Endothelial cell of hepatic sinusoid (primary cell): ENCODE measurements around the gene HS6ST3.

Experiments used
- in situ Hi-C: cut with HindIII; loops from 2 replicates; pipeline ENCODE4 v1.10.0; 2017; ENCODE audit warnings: low sequenced_read_pairs

Gene HS6ST3

GRCh38 chr13:96816261-96816660 lies 726.4 kb downstream of the HS6ST3 start:
- in situ Hi-C loops: no loop called here

- in situ Hi-C loops: no loop called here
These were observed 727.0 kb downstream of the HS6ST3 start for GRCh38 chr13:96816874-96817273.

DNA sequence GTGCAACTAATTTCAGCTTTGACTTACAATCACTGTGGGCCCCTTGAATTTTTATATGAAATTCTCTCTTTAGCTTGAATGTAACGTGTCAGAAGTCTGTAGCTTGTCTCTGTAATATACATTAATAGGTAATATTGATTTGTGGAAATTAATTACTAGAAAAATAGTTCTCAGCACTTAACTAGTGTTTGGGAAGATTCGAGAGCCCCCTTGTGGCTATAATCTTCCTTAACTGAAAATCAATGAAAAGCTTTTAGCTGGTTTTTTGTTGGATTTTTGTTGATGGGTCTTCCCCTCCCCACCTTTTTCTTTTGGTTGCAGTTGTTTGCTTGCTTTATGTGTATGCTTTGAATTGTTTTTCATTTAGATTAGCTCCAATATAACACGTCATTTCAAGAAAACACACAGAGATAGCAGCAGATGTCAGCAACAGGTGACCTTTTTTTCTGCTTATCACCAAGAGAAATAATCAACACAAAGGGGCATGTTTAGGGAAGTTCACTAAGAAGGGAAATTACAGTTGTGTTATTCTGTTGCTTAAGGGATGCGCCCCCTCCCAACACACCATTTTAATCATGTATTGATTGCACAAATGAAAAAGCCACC lies 727.5 kb downstream of the HS6ST3 start:
- in situ Hi-C loops: no loop called here

DNA sequence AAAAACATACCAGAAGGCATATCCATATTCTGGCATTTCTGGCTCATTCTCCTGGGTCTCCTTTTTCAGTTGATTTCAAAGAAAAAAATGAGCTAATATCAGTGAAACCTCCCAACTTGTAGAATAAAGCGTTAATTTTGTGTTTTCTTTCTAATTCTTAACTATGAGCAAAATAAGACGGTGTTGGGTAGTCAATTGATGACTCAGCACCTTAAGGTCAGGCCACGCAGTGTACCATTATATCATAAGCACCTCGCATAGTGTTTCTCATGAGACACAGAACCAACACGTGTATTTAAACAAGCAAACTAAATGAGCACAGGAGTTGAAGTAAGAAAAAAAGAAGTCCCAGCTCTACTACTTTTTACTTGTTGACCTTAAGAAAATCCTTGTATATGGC lies 729.5 kb downstream of the HS6ST3 start:
- in situ Hi-C loops: no loop called here

DNA sequence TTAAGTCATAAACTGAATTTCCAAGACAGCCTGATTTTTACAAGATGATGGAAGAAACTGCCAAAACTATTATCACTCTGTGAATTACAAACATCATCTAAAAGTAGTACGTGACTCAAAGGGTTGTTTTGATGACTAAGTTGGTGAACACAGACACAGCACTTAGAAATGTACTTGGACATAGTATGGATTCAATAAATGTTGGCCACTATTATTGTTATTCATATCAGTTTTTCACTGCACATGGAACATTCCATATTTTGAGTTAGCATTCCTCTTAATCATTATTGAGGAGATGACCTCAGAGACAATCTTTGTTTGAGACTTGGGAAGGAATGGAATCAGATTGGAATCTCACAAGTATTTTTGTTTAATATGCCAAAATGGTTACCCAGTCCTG lies 731.5 kb downstream of the HS6ST3 start:
- in situ Hi-C loops: no loop called here

DNA sequence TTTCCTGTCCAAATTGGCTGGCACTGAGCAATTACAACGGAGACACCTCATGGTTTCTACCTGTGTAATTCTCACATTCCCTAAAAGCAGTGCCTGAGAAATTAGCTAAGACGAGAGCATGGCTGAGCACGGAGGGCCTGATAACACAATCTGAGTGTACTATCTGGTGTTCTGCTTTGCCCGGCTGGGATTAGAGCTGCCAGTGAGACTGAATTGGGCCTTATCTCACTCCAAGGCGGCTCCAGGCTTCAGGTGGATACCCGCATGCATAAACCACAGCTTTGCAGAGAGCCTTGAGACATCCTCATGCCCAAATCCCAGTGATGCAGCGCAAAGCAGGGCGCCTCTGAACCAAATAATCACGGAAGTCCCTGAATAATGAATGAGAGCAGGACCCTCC lies 732.1 kb downstream of the HS6ST3 start:
- in situ Hi-C loops: no loop called here

GRCh38 chr13:96822895-96823294 lies 733.0 kb downstream of the HS6ST3 start:
- in situ Hi-C loops: no loop called here

DNA sequence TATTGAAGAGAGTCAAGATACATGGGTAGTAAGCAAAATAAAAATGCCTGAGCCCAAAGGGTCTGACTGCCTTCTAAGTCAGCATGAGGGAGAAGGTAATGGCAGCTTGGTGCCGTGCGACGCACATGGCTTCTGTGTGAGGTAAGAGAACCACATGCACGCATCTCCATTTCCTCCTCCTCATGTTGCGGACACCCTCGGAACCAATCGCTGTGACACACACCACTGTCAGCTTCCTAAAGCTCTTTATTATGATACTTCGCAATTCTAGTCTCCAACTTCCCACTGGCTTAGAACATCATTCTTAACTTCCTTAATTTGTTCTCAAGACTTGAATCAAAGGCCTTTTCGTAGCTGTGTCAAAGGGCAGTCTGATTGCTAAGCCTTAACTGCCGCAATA lies 734.2 kb downstream of the HS6ST3 start:
- in situ Hi-C loops: no loop called here

DNA sequence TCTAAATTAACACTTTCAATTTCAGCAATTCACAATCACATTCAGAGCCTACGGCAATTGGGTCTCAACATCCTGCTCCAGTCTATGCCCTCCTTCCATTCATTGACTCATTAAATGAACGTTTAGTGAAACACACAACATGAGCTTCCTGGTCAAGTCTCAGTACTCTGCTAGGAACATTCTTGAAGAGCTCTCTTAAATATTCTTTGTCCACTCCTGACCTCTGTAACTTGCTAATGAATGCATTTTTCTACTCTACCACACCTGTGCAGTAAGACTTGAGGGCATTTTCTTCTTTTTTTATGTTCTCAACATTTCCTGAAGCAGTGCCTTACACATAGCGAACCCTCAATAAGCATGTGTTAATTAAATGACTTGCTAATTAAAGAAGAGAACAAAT lies 735.7 kb downstream of the HS6ST3 start:
- in situ Hi-C loops: no loop called here

GRCh38 chr13:96834626-96835025 lies 744.7 kb downstream of the HS6ST3 start:
- in situ Hi-C loops: loop anchor here (5.0 kb wide), 1 partner anchor 108 kb away; no protein-coding TSS in a partner anchor

DNA sequence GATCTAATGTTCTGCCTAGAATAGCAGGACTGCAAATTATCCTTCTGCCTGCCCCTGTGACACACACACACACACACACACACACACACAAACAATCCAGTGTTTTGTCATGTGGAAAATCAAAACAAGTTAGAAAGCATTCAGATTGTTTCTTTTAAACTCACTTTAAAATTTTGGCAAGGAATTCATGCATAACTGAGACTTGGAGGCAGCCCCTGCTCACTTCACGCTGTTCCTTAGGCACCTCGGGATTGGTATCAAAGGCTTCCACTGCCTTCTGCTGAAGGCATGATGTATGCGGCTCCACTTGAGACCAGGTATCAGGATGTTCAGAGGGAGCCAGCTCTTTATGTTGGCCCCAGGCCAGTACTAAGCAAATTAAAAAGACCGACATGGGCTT lies 745.6 kb downstream of the HS6ST3 start:
- in situ Hi-C loops: loop anchor here (5.0 kb wide), 1 partner anchor 107 kb away; no protein-coding TSS in a partner anchor

DNA sequence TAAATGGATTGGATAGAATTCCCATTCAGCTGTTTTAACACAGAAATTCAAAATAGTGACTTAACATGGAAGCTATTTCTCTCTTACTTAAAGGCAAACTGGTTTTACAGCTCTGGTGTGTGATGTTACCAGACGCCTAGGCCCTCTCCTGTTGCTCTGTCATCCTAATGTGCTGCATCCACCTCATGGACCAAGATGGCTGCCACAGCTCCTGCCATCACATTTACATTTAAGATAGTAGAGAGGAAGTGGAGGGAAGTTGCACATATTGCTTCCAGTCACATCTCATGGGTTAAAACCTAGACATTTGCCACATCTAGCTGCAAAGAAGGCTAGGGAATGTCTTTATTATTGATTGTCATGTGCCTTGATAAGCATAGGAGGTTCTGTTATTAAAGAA lies 746.8 kb downstream of the HS6ST3 start:
- in situ Hi-C loops: loop anchor here (5.0 kb wide), 1 partner anchor 106 kb away; no protein-coding TSS in a partner anchor

DNA sequence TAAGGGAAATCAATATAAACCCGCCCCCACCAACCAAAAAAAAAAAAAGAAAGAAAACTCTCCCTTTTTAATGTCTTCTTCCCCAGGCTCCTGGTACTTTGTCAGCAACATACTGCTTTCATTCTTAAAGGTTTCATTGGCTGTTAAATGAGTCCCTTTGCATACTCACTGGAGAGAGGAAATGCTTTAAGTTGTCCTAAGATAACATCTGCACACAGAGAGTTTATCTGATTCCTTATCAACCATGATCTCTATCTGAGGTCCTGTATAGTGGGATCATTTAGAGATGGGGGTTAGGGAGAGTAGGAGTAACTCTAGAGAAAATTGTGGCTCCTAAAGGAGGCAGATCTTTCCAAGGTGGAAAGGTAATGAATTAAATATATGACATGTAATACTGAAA lies 747.9 kb downstream of the HS6ST3 start:
- in situ Hi-C loops: loop anchor here (5.0 kb wide), 1 partner anchor 104 kb away; no protein-coding TSS in a partner anchor

DNA sequence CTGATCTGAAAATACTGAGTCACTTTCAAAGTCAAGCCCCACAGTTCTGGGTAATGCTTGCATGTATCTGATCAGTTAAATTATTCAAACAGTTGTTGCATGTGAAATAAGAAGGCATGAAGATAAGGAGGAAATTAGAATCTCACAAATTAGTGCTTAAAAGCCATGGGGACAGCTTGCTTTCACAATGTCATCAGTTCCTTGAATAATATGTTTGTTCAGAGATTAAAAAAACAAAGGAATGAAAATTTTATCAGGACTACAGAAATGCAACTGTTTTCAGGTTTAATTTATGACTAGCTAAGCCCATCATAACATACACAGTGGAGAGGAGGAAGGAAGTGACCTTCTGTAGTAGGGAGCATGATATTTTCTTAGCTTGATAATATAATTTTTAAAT lies 754.3 kb downstream of the HS6ST3 start:
- in situ Hi-C loops: no loop called here

- in situ Hi-C loops: no loop called here
These were observed 754.7 kb downstream of the HS6ST3 start for GRCh38 chr13:96844616-96845015.

- in situ Hi-C loops: no loop called here
These were observed 758.4 kb downstream of the HS6ST3 start for GRCh38 chr13:96848286-96848685.

DNA sequence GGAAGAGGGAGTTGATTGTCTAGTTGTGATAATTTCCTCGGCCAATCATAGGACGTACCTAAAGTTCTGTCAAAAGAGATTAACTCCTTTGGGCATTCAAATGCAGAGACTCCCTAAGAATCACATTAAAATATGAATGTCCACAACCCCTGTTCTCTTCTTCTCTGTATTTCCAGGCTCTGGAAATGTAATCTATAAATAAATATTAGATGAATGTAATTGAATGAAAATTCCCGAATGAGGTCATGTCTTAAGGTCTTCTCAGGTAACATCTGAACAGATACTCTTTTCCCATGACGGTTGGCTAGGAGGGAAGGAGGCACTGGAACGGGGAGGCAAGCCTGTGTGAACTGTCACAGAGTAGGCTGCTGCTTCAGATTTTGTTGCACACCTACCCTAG lies 759.2 kb downstream of the HS6ST3 start:
- in situ Hi-C loops: no loop called here

DNA sequence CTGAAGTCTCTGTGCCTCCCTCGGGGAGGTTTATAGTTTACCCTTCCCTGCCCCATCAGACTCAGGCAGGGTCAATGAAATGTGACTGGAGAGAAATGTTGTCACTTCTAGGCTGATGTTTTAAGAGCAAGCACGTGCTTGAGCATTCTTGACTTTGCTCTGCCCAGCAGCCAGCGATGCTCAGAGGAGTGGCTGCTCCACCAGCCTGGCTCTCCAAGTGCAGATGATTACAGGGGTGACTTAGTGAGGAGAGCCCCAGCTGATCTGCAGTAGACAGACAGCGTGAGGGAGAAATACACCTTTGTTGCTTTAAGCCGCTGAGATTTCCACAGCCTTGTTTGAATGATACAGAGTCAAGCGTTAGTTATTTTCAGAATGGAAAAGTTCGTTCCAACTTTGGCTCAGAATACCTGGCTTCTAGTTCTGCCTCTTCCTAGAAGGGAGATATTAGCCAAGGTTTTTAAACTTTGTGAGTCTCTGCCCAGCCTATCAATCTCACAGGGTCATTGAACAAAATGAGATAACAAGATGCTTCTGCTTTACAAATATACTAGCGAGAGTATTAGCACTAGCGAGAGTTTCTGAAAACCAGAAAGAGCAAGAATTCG lies 760.7 kb downstream of the HS6ST3 start:
- in situ Hi-C loops: no loop called here

DNA sequence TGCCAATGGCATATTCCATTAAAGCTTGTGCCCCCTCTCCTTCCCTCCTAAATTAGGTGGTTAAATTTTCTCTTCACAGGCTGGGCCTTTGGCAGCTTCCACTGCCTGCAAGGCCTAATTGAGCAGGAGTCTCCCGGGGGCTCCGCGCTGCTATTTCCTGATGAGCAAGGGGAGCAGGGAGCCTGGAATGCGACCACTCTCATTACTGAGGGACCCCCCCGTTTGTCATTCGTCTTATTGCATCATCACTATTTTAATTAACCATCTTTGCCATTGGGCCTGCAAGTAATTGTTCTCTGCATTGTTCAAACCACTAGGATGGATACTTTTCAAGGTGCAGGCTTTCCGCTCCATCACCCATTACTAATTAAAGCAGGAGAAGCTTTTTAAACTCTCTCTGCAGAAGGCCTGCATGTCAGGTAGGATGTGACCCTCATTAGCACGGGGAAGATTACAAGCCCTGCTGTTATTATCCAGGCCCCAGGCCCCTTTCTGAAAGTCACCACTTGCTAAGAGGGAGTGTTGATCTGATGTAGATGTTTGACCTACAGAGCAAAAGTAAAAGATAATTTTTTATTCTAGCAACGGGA lies 762.0 kb downstream of the HS6ST3 start:
- in situ Hi-C loops: no loop called here

GRCh38 chr13:96858133-96858826 lies 768.4 kb downstream of the HS6ST3 start:
- in situ Hi-C loops: no loop called here

DNA sequence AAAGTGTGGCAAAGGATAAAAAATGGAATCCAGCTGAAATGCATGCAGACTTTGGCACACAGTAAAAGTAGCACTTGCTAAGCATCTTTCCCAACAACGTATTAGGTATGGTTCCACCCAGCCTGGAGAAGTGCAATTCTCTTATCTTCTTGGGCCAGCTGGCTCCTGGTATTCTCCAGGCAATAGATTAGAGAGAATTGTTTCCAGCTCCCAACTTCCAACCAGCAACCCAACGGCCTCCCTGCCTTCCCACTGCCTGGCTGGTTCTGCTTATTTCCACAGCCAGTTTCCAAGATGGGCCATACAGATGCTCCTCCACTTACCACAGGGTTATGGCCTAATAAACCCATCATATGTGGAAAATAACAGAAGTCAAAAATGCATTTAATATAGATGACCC lies 771.0 kb downstream of the HS6ST3 start:
- in situ Hi-C loops: no loop called here

DNA sequence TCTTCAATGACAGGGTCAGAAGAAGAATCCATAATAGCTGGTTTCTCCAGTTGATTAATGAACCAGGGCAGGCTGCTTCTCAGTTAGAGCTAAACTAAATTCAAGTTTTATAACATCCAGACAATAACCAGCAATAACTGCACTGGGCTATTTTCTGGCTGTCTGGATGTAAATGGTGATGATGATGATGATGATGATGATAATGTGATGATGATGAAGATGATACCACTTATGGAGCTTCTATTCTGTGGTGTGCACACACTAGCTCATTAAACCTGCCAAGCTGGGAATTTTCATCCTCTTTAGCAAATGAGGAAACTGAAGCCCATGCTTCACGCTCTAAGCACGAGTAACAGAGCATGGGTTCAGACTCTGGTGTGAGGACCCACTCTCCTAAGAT lies 772.2 kb downstream of the HS6ST3 start:
- in situ Hi-C loops: no loop called here
